Measurements from ENCODE around the gene CACFD1.

CACFD1 gene

GRCh38 chr9:133459476-133460404 lies at the start of gene CACFD1:
Gene CACFD1 (plus strand): TSS chr9:133459978. CDS start chr9:133460067, 89 bp downstream.
- peak; percentile 84 for FAIRE-seq
- DNase-seq (ENCODE audit: extremely low spot score, insufficient read length, low read depth): peak; percentile 97

- no peak for DNase-seq (ENCODE audit: extremely low spot score, insufficient read length, low read depth)
These were observed 44.6 kb upstream of the CACFD1 start for GRCh38 chr9:133415170-133415569.

GRCh38 chr9:133417541-133418461 lies 42.0 kb upstream of the CACFD1 start, which contains the start of gene REXO4:
Gene REXO4 (minus strand): TSS chr9:133418010. CDS start chr9:133417844, 166 bp downstream.
- FAIRE-seq (peak; percentile 83), DNase-seq (ENCODE audit: extremely low spot score, insufficient read length, low read depth) (peak; percentile 67)

More at GRCh38 chr9:133415170-133415569, 44.6 kb upstream of the CACFD1 start:
- FAIRE-seq: no peak

GRCh38 chr9:133419005-133419404 lies 40.8 kb upstream of the CACFD1 start:
- FAIRE-seq (no peak), DNase-seq (ENCODE audit: extremely low spot score, insufficient read length, low read depth) (no peak)

GRCh38 chr9:133420392-133420827 lies 39.4 kb upstream of the CACFD1 start:
- FAIRE-seq: peak; percentile 94
- peak; percentile 66 for DNase-seq (ENCODE audit: extremely low spot score, insufficient read length, low read depth)

- peak; percentile 86 for FAIRE-seq
These were observed 37.9 kb upstream of the CACFD1 start, which contains the start of gene ADAMTS13 for GRCh38 chr9:133421615-133422542. Gene ADAMTS13 (plus strand): TSS chr9:133422367. CDS start chr9:133422444, 77 bp downstream.

GRCh38 chr9:133423216-133423615 lies 36.6 kb upstream of the CACFD1 start:
- FAIRE-seq: no peak
- no peak for DNase-seq (ENCODE audit: extremely low spot score, insufficient read length, low read depth)

More at GRCh38 chr9:133421615-133422542, 37.9 kb upstream of the CACFD1 start, which contains the start of gene ADAMTS13:
- peak; percentile 42 for DNase-seq (ENCODE audit: extremely low spot score, insufficient read length, low read depth)

- DNase-seq (ENCODE audit: extremely low spot score, insufficient read length, low read depth): no peak
- FAIRE-seq: no peak
These were observed 35.6 kb upstream of the CACFD1 start for GRCh38 chr9:133424187-133424586.

GRCh38 chr9:133425049-133425632 lies 34.6 kb upstream of the CACFD1 start:
- FAIRE-seq: no peak
- no peak for DNase-seq (ENCODE audit: extremely low spot score, insufficient read length, low read depth)

- FAIRE-seq: no peak
- DNase-seq (ENCODE audit: extremely low spot score, insufficient read length, low read depth): no peak
These were observed 33.8 kb upstream of the CACFD1 start for GRCh38 chr9:133426011-133426410.

- DNase-seq (ENCODE audit: extremely low spot score, insufficient read length, low read depth) (no peak), FAIRE-seq (no peak)
These were observed 32.0 kb upstream of the CACFD1 start for GRCh38 chr9:133427658-133428348.

GRCh38 chr9:133428617-133429101 lies 31.1 kb upstream of the CACFD1 start:
- FAIRE-seq (no peak), DNase-seq (ENCODE audit: extremely low spot score, insufficient read length, low read depth) (no peak)

GRCh38 chr9:133429214-133429613 lies 30.6 kb upstream of the CACFD1 start:
- no peak for DNase-seq (ENCODE audit: extremely low spot score, insufficient read length, low read depth)

GRCh38 chr9:133429641-133430161 lies 30.1 kb upstream of the CACFD1 start:
- DNase-seq (ENCODE audit: extremely low spot score, insufficient read length, low read depth) (no peak), FAIRE-seq (no peak)

More at GRCh38 chr9:133429214-133429613, 30.6 kb upstream of the CACFD1 start:
- no peak for FAIRE-seq

- FAIRE-seq (no peak), DNase-seq (ENCODE audit: extremely low spot score, insufficient read length, low read depth) (no peak)
These were observed 29.5 kb upstream of the CACFD1 start for GRCh38 chr9:133430244-133430643.

- no peak for DNase-seq (ENCODE audit: extremely low spot score, insufficient read length, low read depth)
- no peak for FAIRE-seq
These were observed 26.4 kb upstream of the CACFD1 start for GRCh38 chr9:133433351-133433843.

- FAIRE-seq: no peak
- DNase-seq (ENCODE audit: extremely low spot score, insufficient read length, low read depth): no peak
These were observed 23.1 kb upstream of the CACFD1 start for GRCh38 chr9:133436681-133437080.

Measured in GM18507 (cell line).